Peyer's patch (tissue), 4 donors: Measurements from ENCODE around the gene BEND5.

Experiments
- CTCF ChIP-seq, 6 experiments: fragments of 450-650 bp in 4 of 6; fragments of 200-600 bp in 2 of 6; sonication (generic) in 1 of 6; IDR thresholded peaks; one replicate each; pipeline ENCODE4 v1.5.1; 2017 to 2019; ENCODE audit warnings: antibody characterized with exemption in 6 of 6, mild to moderate bottlenecking in 3 of 6, moderate library complexity in 1 of 6
- POLR2A ChIP-seq, 2 donors: fragments of 450-650 bp; IDR thresholded peaks; one replicate each; pipeline ENCODE4 v1.5.1; 2017; ENCODE audit warnings: antibody characterized with exemption in 2 of 2, mild to moderate bottlenecking in 2 of 2, moderate library complexity in 2 of 2

- TF ChIP-seq CTCF (IDR thresholded peaks at IDR 0.05) (no peak), POLR2A (IDR thresholded peaks at IDR 0.05) (no peak)
Measured at GRCh38 chr1:48710318-48710717, 66.4 kb downstream of the BEND5 start.
